ENCODE results near the gene POLD1.
"Not testable (repeated sequence)": the region's sequence is repeated elsewhere in the genome, so short reads cannot be mapped to it uniquely, and the experiment has no call there.

Gene POLD1

DNA sequence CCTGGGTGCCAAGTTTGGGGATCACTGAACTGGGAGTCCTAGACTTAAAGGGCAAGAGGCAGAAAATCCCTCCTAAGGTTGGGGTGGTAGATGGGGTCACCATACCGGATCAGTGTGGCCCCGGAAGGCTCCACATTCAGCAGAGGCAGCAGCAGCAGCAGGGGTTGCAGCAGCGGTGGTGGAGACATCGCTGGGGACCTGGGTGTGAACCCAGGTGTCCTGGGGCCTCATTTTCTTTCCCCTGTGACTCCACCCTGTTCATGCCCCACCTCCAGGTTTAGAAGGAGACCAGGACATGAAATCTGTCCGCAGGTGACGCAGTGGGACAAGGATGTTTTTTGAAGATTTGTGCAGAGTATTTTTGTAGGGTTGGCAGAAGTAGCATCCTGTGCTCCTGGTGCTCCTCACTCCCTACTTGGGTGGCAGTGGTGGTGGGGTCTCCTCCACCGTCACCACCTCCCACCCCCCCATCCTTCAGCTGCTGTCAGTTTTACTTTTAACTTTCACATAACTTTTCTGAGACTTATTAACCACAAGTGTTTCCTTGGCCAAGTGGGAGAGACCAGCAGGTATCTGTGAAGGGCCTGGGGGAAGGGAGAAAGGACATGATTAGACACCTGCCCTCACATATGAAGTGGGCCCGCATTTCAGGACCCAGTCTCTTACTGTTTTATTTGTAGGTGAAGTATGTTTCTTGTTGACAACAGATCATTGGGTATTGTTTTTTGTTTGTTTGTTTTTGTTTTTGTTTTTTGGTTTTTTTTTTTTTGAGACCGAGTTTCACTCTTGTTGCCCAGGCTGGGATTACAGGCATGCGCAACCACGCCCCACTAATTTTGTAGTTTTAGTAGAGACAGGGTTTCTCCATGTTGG, 18.5 kb upstream of the POLD1 start, which contains the start of gene NAPSA:
NAPSA (minus strand) TSS at position 206 of the 873 bp plus-strand sequence; CDS start at position 188, 18 bp downstream.
- no peak for DNase-seq

DNA sequence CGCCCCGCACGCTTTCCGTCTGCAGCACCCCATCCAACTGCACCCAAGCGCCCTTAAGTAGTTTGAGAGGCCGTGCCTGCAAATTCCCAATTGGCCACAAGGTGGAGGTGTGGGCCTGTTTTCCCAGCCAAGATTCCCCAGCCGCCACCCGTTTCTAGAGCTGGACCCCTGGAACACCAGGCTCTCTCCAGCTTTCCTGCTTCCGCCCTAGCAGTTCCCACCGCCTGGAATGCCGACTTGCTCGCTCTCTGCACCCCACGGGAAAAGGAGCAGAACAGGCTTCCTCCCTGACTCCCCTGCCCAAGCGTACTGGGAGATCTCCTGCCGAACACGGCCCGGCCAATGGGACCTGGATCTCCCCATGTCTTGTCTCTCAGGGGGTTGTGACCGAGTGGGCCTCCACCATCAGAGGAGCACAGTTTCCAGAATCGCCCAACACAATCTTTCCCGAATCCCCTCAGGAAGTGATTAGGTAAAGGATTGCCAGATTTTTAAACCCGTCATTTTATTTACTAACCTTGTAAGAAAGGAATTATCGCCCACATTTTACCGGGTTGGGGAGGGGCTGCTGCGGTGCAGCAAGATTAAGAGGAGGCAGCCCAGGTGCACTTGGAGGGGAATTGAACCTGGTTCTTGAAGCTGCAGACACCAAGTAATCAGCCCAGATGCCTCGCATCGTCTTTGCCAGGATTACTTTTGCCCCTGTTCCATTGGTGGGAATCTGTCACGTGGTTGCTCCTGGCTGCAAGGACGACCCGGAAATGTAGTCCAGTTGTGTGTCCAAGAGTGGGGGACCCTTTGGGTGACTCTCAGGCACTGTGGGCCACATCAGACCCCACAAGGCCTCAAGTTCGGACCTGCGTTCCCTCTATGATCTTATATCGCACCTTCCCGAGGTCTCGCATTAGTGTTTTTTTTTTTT, 15.2 kb upstream of the POLD1 start:
- DNase-seq, result peak; percentile 89

DNA sequence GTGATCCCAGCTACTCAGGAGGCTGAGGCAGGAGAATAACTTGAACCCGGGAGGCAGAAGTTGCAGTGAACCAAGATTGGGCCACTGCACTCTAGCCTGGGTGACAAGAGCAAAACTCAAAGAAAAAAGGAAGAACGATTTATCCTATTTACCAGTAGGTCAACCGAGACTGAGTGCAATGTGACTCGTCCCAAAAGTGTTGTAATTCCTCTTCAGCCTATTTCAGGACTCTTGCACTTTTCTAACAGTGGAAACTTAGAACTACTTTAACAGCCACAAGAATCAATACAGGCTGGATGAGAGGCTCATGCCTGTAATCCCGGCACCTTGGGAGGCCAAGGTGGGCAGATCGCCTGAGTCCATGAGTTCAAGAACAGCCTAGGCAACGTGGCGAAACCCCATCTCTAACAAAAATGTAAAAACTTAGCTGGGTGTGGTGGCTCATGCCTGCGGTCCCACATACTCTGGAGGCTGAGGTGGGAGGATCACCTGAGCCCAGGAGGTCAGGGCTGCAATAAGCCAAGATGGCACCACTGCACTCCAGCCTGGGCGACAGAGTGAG, 12.2 kb upstream of the POLD1 start:
- DNase-seq, result peak; percentile 77

DNA sequence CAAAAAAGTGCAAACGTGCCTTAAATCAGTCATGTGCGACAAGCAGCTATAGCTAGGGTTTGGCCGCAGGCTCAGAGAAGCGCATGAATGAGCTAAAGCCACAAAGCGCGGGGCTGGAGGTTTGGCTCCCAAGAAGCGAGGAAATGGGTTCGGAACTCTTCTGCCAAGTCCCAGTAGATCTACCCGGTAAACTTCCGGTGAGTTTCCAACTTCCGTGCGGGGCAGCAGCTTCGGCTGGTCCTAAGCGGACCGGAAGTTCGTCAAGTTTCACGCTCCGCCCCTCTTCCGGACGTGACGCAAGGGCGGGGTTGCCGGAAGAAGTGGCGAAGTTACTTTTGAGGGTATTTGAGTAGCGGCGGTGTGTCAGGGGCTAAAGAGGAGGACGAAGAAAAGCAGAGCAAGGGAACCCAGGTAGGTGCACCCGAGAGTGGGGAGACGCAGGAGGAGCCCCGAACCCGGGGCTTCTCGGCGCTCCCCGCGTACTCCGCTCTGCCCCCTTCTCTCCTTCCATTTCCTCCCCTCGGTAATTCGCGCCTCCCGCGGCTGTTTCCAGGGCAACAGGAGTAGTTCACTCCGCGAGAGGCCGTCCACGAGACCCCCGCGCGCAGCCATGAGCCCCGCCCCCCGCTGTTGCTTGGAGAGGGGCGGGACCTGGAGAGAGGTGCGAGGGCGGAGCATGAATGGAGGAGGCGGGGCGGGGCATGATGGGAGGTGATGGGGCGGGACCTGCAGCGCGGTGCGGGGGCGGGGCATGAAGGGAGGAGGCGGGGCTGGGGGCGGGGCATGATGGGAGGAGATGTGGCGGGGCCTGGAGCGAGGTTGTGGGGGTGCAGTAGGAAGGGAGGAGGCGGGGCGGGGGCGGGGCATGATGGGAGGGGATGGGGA, 7.7 kb upstream of the POLD1 start, which contains the start of gene NR1H2:
NR1H2 (plus strand) TSS at position 292 of the 885 bp plus-strand sequence. CDS start 1,149 bp downstream, outside the sequence.
- peak; percentile 98 for DNase-seq

DNA sequence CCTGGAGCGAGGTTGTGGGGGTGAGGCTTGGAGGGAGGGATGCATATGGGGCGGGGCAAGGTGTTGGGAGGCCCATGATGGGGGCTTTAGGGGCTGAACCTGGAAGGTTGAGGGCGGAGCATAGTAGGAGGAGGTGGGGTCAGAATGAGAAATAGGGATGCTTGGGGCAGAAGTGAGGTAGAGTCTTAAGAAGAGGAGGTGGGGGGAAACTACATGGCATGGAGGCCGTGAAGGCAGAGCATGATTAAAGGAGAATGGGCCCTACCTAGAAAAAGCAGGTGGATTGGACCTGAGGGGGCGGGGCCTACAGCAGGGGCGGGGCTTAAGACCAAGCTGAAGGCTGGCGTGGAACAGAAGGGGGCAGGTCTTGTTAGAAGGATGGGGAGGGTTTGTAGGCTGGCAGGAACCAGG, 7.1 kb upstream of the POLD1 start:
- no peak for DNase-seq

DNA sequence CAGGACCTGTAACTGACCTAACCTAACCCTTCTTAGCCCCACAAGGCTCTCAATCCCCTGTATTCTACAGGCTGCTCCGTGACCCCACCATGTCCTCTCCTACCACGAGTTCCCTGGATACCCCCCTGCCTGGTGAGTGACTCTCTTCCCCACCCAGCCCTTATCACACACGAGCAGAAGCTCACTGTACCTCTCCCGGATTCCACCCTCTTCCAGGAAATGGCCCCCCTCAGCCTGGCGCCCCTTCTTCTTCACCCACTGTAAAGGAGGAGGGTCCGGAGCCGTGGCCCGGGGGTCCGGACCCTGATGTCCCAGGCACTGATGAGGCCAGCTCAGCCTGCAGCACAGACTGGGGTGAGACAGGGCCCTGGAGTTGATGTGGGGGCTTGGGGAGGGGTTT, 6.6 kb upstream of the POLD1 start:
- DNase-seq, result no peak

DNA sequence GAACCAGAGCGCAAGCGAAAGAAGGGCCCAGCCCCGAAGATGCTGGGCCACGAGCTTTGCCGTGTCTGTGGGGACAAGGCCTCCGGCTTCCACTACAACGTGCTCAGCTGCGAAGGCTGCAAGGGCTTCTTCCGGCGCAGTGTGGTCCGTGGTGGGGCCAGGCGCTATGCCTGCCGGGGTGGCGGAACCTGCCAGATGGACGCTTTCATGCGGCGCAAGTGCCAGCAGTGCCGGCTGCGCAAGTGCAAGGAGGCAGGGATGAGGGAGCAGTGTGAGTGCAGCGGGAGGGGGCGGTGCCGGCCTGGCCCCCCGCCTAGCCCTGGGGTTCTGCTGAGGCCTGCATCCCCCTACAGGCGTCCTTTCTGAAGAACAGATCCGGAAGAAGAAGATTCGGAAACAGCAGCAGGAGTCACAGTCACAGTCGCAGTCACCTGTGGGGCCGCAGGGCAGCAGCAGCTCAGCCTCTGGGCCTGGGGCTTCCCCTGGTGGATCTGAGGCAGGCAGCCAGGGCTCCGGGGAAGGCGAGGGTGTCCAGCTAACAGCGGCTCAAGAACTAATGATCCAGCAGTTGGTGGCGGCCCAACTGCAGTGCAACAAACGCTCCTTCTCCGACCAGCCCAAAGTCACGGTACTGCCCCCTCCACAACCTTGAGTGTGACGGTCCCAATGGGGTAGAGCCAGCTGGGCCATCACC, 5.8 kb upstream of the POLD1 start:
- DNase-seq, result no peak

DNA sequence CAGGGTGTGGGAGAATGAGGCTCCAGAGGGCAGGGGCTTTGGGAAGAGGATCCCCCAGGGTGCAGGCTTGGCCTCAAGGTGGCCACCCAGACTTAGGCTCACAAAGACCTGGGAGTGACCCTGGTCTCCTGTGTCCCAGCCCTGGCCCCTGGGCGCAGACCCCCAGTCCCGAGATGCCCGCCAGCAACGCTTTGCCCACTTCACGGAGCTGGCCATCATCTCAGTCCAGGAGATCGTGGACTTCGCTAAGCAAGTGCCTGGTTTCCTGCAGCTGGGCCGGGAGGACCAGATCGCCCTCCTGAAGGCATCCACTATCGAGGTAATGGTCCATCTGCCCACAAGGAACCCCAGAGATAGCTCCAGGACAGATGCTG, 5.3 kb upstream of the POLD1 start:
- DNase-seq, result no peak

DNA sequence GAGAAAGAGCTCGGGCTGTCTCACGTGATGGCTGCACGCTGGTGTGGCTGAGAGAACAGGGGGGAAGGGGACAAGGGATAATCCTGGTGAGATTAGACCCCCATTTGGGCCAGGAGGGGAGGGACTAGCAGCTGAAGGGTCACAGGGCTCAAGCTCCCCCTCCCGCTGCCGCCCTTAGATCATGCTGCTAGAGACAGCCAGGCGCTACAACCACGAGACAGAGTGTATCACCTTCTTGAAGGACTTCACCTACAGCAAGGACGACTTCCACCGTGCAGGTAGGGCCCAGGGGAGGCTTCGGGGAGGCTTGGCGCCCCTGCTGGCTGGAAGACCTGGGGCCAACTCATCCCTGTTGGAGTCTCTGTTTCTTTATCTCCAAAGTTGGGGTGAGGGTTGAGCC, 4.5 kb upstream of the POLD1 start:
- no peak for DNase-seq

DNA sequence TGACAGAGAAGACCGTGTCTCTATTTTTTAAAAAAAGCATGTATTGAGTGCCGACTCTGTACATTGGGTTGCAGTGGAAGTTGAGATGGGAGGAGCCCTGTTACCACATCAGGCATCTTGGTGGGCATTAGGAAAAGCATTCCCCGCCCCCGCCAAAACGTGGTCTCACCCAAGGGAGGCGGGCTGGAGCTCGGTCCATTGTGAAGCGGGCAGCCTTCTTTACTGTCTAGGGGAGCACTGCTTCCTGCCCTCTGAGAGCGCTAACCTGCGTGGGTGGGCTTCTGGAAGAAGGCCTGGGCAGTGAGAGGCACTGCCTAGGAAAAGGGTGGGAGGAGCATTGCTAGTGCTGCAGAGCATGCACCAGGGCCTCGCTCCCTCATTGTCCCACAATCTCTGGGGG, 4.0 kb upstream of the POLD1 start:
- DNase-seq, result no peak

DNA sequence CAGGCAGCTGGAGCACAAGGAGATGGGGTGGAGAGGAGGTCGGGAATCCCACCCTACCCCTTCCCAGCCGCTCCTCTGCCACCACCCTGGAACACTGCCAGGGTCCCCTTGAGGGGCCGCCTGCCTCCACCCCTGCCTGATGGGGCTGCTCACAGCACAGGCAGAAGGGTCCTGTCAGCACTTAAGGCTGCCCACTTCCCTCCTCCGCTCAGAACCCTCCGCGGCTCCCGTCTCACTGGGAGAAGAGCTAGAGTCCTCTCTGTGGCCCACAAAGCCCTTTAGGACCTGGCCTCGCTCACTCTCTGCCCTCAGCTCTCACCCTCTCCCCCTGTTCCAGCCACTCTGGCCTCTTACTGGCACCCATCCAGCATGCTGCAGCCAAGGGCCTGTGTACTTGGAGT, 3.4 kb upstream of the POLD1 start:
- no peak for DNase-seq

DNA sequence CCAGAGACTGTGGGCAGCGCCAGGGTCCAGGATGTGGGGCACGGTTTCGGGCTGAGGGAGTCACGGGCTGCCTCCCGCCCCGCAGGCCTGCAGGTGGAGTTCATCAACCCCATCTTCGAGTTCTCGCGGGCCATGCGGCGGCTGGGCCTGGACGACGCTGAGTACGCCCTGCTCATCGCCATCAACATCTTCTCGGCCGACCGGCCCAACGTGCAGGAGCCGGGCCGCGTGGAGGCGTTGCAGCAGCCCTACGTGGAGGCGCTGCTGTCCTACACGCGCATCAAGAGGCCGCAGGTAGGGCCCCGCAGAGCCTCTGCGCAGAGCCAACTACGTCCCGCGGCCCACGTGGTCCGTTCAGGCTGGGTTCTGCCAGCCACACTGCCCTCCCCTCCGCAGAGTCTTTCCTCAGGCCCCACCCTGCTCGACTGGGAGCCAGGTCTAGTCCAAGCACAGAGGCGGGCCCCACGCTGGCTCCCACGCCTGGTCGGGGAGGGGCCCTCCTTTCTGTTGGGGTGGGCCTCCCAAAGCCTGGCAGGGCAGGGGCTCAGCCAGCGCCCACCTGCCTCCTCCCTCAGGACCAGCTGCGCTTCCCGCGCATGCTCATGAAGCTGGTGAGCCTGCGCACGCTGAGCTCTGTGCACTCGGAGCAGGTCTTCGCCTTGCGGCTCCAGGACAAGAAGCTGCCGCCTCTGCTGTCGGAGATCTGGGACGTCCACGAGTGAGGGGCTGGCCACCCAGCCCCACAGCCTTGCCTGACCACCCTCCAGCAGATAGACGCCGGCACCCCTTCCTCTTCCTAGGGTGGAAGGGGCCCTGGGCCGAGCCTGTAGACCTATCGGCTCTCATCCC, 2.0 kb upstream of the POLD1 start:
- DNase-seq, result no peak

DNA sequence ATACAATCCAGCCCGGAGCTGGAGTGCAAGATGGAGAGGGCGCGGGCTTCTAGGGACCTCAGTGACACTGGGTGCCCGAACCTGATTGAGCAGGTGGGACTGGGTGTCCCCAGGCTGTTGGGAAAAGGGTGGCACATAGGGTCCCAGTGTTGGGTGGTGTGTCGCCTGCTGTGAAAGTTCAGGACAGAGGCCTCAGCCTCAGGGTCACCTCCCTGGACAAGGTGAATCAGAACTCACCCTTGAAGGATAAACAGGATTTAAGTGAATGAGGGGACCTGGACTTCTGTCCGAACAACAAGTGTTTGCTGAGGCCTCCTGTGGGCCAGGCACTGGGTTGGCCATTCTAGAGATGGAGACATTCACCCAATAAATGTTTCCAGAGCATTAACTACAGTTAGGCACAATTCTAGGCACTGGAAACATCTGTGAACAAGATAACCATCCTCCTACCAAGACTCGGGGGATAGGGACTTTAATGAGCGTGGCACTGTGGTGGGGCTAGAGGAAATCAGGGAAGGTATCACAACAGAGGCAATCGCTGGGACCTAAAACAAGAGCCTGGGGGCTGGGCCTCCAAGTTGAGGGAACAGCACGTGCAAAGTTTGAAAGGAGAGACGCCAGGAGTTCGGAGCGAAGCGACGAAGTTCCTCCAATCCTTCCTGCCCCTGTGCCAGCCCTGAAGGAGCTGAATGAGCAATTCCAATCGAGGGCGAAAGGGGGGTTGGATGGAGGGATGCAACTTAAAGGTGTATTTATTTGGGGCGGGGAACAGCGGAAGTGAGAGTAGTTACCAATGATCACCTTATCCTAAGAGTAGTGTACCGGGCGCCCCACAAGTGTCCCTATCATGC, 921 bp upstream of the POLD1 start:
- no peak for DNase-seq

DNA sequence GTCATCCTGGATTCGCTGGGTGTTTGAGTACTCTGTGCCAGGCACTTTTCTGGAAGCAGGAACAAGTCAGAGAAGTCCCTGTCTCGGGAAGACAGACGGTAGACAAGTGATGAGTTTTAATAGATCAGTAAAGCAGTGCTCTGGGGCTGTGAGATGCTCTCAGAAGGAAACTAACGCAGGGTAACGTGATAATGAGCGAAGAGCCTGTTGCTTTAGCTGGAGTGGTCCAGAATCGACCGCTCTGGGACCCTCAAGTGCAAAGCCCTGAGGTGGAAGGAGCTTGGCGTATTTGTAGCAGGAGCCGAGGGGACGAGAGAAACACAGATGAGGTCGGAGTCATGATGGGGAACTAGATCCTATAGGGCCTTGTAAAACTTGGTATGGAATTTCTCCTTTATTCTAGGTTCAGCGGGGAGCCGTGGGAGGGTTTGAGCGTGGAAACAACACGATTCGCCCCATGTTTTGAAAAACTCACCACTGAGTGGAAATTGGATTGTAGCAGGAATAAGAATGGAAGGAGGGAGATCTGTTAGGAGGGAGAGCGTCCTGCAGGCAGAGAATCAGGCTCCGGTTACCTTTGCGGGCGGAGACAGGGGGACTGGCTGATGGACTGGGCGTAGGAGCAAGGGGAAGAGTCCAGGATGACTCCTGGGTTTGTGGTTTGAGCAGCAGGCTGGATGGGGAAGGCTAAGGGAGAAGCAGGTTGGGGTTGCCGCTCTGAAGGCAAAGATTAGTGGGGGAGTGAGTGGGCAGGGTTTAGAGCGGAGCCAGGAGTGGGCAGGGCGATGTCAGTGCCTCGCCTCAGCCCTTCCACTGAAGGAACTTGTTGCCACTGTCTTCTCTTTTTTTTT, 763 bp downstream of the POLD1 start:
- peak; percentile 66 for DNase-seq

DNA sequence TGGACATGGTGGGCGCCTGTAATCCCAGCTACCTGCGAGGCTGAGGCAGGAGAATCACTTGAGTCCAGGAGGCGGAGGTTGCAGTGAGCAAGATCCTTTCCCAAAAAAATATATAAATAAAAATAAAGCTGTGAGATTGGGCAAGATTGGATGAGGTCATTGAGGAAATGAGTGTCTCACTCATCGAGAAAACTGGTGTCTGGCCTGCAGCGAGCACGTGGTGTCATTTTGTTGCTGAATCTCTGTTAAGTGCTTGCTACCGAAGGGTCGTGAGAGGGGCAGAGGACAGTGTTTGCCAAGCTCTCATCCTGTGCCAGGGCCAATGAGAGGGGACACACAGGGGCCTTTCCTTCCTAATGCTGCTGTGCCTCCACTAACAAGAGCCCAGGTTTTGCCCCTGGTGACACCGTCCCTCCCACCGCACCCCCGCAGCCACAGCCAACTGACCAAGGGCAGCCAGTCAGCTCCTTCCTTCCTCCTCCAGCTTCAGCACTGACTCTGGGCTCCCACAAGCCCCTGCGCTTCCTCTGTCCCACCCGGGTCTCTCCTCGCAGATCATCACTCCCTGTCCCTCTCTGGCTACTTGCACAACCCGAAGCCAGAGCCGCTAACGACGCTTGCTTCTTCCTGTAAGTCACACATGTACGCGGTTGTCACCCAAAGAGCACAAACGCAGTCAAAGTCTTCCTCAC, 3.2 kb downstream of the POLD1 start:
- peak; percentile 87 for DNase-seq

DNA sequence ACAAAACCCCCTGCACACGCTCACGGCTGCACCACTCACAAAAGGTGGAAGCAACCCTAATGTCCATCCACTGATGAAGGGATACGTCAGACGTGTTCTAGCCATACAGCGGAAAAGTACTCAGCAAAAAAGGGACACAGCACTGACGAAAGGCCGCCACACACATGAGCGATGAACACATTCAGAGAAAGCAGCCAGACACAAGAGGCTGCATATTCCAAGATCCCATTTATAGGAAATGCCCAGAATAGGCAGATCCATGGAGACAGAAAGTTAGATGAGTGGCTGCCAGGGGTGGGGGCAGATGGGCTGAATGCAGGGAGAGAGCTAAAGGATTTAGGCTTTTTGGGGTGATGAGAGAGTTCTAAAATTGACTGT, 3.7 kb downstream of the POLD1 start:
- DNase-seq, result no peak

DNA sequence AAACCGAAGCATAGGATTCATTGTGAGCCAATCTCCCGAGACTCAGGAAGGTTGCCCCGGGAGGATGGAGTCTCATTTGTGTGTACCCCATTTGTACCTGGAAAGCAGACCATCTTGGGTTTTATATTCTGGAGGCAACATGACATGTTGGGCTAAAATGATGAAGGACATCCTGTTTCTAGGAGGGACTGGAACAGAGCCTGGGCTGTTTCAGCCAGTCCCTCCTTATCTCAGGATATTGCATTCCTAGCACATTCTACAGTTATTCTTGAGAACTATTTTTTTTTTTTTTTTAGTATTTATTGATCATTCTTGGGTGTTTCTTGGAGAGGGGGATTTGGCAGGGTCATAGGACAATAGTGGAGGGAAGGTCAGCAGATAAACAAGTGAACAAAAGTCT, 6.1 kb downstream of the POLD1 start:
- not testable (repeated sequence) for DNase-seq

DNA sequence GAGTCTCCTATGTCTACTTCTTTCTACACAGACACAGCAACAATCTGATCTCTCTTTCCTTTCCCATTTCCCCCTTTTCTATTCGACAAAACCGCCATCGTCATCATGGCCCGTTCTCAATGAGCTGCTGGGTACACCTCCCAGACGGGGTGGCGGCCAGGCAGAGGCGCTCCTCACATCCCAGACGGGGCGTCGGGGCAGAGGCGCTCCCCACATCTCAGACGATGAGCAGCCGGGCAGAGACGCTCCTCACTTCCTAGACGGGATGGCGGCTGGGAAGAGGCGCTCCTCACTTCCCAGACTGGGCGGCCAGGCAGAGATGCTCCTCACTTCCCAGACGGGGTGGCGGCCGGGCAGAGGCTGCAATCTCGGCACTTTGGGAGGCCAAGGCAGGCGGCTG, 6.8 kb downstream of the POLD1 start:
- DNase-seq, result not testable (repeated sequence)
